ENCODE results near the gene DTX4.
"Not testable (repeated sequence)": the region's sequence is repeated elsewhere in the genome, so short reads cannot be mapped to it uniquely, and the experiment has no call there.

Gene DTX4

GRCh38 chr11:59171508-59172322 lies at the start of gene DTX4:
Gene DTX4 (plus strand): TSS chr11:59172132. CDS start chr11:59172596, 464 bp downstream.
- Histone ChIP-seq H3K27ac (ENCODE audit: low read length) (peak within 1 kb of the TSS; percentile 98), H3K4me1 (ENCODE audit: control insufficient read depth, low read depth, low read length) (peaks cover 8% of the 10 kb centered on the region), H3K4me3 (ENCODE audit: low read length) (peak within 1 kb of the TSS; percentile 95), H3K9me3 (ENCODE audit: control insufficient read depth, low read depth, low read length) (no peaks in the 10 kb centered on the region), H3K27me3 (ENCODE audit: control insufficient read depth, insufficient read depth, low read length) (no peaks in the 10 kb centered on the region), H3K9ac (ENCODE audit: low read length) (peak within 1 kb of the TSS; percentile 94), H3K36me3 (ENCODE audit: control insufficient read depth, low read depth, low read length) (no peaks in the 10 kb centered on the region)

GRCh38 chr11:59135648-59136461 lies 36.1 kb upstream of the DTX4 start:
- Histone ChIP-seq H3K27me3 (ENCODE audit: control insufficient read depth, insufficient read depth, low read length) (no peaks in the 10 kb centered on the region), H3K36me3 (ENCODE audit: control insufficient read depth, low read depth, low read length) (peaks cover 7% of the 10 kb centered on the region), H3K9ac (ENCODE audit: low read length) (no peak overlapping the region), H3K4me3 (ENCODE audit: low read length) (no peak overlapping the region), H3K27ac (ENCODE audit: low read length) (no peak overlapping the region), H3K4me1 (ENCODE audit: control insufficient read depth, low read depth, low read length) (no peaks in the 10 kb centered on the region), H3K9me3 (ENCODE audit: control insufficient read depth, low read depth, low read length) (peaks cover 26% of the 10 kb centered on the region)

GRCh38 chr11:59136551-59136950 lies 35.4 kb upstream of the DTX4 start:
- not testable (repeated sequence) for H3K4me1 ChIP-seq (ENCODE audit: control insufficient read depth, low read depth, low read length); H3K9ac ChIP-seq (ENCODE audit: low read length); H3K27ac ChIP-seq (ENCODE audit: low read length); H3K36me3 ChIP-seq (ENCODE audit: control insufficient read depth, low read depth, low read length); H3K27me3 ChIP-seq (ENCODE audit: control insufficient read depth, insufficient read depth, low read length); H3K4me3 ChIP-seq (ENCODE audit: low read length)
- H3K9me3 ChIP-seq (ENCODE audit: control insufficient read depth, low read depth, low read length), result peaks cover 20% of the 10 kb centered on the region

- no peak overlapping the region for H3K9ac ChIP-seq (ENCODE audit: low read length)
- peaks cover 4% of the 10 kb centered on the region for H3K36me3 ChIP-seq (ENCODE audit: control insufficient read depth, low read depth, low read length)
- H3K4me1 ChIP-seq (ENCODE audit: control insufficient read depth, low read depth, low read length), result peaks cover 3% of the 10 kb centered on the region
- peaks cover 13% of the 10 kb centered on the region for H3K9me3 ChIP-seq (ENCODE audit: control insufficient read depth, low read depth, low read length)
- H3K4me3 ChIP-seq (ENCODE audit: low read length), result no peak overlapping the region
- H3K27me3 ChIP-seq (ENCODE audit: control insufficient read depth, insufficient read depth, low read length), result no peaks in the 10 kb centered on the region
- H3K27ac ChIP-seq (ENCODE audit: low read length), result no peak overlapping the region
Measured at GRCh38 chr11:59137190-59137589, 34.7 kb upstream of the DTX4 start.

- Histone ChIP-seq H3K9me3 (ENCODE audit: control insufficient read depth, low read depth, low read length) (peaks cover under 1% of the 10 kb centered on the region), H3K4me1 (ENCODE audit: control insufficient read depth, low read depth, low read length) (peaks cover 8% of the 10 kb centered on the region), H3K36me3 (ENCODE audit: control insufficient read depth, low read depth, low read length) (no peaks in the 10 kb centered on the region), H3K27me3 (ENCODE audit: control insufficient read depth, insufficient read depth, low read length) (peaks cover 1% of the 10 kb centered on the region), H3K27ac (ENCODE audit: low read length) (no peak overlapping the region), H3K4me3 (ENCODE audit: low read length) (no peak overlapping the region), H3K9ac (ENCODE audit: low read length) (no peak overlapping the region)
Measured at GRCh38 chr11:59138643-59139042, 33.3 kb upstream of the DTX4 start.

- Histone ChIP-seq H3K4me3 (ENCODE audit: low read length) (no peak overlapping the region), H3K27me3 (ENCODE audit: control insufficient read depth, insufficient read depth, low read length) (peaks cover 9% of the 10 kb centered on the region), H3K9me3 (ENCODE audit: control insufficient read depth, low read depth, low read length) (no peaks in the 10 kb centered on the region), H3K4me1 (ENCODE audit: control insufficient read depth, low read depth, low read length) (peaks cover 19% of the 10 kb centered on the region), H3K36me3 (ENCODE audit: control insufficient read depth, low read depth, low read length) (no peaks in the 10 kb centered on the region), H3K27ac (ENCODE audit: low read length) (no peak overlapping the region), H3K9ac (ENCODE audit: low read length) (no peak overlapping the region)
Measured at GRCh38 chr11:59141191-59141590, 30.7 kb upstream of the DTX4 start.

GRCh38 chr11:59141673-59142460 lies 30.1 kb upstream of the DTX4 start:
- H3K4me3 ChIP-seq (ENCODE audit: low read length), result peak overlapping the region; percentile 83
- H3K27me3 ChIP-seq (ENCODE audit: control insufficient read depth, insufficient read depth, low read length), result peaks cover 9% of the 10 kb centered on the region
- H3K27ac ChIP-seq (ENCODE audit: low read length), result no peak overlapping the region

GRCh38 chr11:59142530-59143507 lies 29.1 kb upstream of the DTX4 start, which contains the start of gene FAM111A:
Gene FAM111A (plus strand): TSS chr11:59142856. CDS start chr11:59148873, 6,017 bp downstream.
- Histone ChIP-seq H3K36me3 (ENCODE audit: control insufficient read depth, low read depth, low read length) (no peaks in the 10 kb centered on the region), H3K27ac (ENCODE audit: low read length) (peak within 1 kb of the TSS; percentile 41), H3K9me3 (ENCODE audit: control insufficient read depth, low read depth, low read length) (no peaks in the 10 kb centered on the region), H3K4me3 (ENCODE audit: low read length) (peak within 1 kb of the TSS; percentile 83), H3K27me3 (ENCODE audit: control insufficient read depth, insufficient read depth, low read length) (peaks cover 9% of the 10 kb centered on the region), H3K9ac (ENCODE audit: low read length) (peak within 1 kb of the TSS; percentile 59), H3K4me1 (ENCODE audit: control insufficient read depth, low read depth, low read length) (peaks cover 19% of the 10 kb centered on the region)

More at GRCh38 chr11:59141673-59142460, 30.1 kb upstream of the DTX4 start:
- H3K9ac ChIP-seq (ENCODE audit: low read length), result peak overlapping the region; percentile 59
- H3K9me3 ChIP-seq (ENCODE audit: control insufficient read depth, low read depth, low read length), result no peaks in the 10 kb centered on the region
- H3K36me3 ChIP-seq (ENCODE audit: control insufficient read depth, low read depth, low read length), result no peaks in the 10 kb centered on the region
- peaks cover 19% of the 10 kb centered on the region for H3K4me1 ChIP-seq (ENCODE audit: control insufficient read depth, low read depth, low read length)

GRCh38 chr11:59144096-59144495 lies 27.8 kb upstream of the DTX4 start:
- Histone ChIP-seq H3K9me3 (ENCODE audit: control insufficient read depth, low read depth, low read length) (no peaks in the 10 kb centered on the region), H3K27me3 (ENCODE audit: control insufficient read depth, insufficient read depth, low read length) (peaks cover 9% of the 10 kb centered on the region), H3K4me1 (ENCODE audit: control insufficient read depth, low read depth, low read length) (peaks cover 19% of the 10 kb centered on the region), H3K9ac (ENCODE audit: low read length) (no peak overlapping the region), H3K4me3 (ENCODE audit: low read length) (peak overlapping the region; percentile 83), H3K27ac (ENCODE audit: low read length) (no peak overlapping the region), H3K36me3 (ENCODE audit: control insufficient read depth, low read depth, low read length) (peaks cover 6% of the 10 kb centered on the region)

- H3K9me3 ChIP-seq (ENCODE audit: control insufficient read depth, low read depth, low read length), result no peaks in the 10 kb centered on the region
- peaks cover 19% of the 10 kb centered on the region for H3K4me1 ChIP-seq (ENCODE audit: control insufficient read depth, low read depth, low read length)
- H3K4me3 ChIP-seq (ENCODE audit: low read length), result peak overlapping the region; percentile 83
- H3K36me3 ChIP-seq (ENCODE audit: control insufficient read depth, low read depth, low read length), result peaks cover 10% of the 10 kb centered on the region
- peak overlapping the region; percentile 56 for H3K9ac ChIP-seq (ENCODE audit: low read length)
- peaks cover 9% of the 10 kb centered on the region for H3K27me3 ChIP-seq (ENCODE audit: control insufficient read depth, insufficient read depth, low read length)
- H3K27ac ChIP-seq (ENCODE audit: low read length), result no peak overlapping the region
Measured at GRCh38 chr11:59144579-59145345, 27.2 kb upstream of the DTX4 start.

All from iPS-18a (cell line).